ENCODE measurements around the gene ZC3H7B. TPM values are rescaled to one million over a fixed set of nuclear protein-coding genes. Genes with fewer than 3 reads are reported as not detected.

Gene ZC3H7B
- polyA plus RNA-seq, 1 experiment: 59.4 TPM

DNA sequence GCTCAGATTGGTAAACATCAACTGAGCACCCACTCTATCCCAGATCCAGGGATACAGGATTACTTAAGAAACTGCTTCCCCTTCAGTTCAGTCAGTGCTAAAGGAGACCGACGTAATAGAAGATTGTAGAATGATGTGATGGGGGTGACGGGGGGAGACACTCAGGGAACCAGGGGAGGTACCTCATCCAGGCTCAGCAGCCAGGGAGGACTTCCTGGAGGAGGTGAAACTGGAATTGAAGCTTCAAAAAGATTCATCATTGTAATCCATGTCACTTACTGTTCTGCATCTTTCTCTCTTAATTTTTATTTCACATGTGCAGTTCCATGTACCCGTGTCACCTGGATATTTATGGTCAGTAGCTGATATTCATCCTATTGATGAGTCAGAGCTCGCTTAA is 61.3 kb downstream of the ZC3H7B start:
- no peak for DNase-seq (ENCODE audit: low read depth)
- H3K36me3 ChIP-seq (ENCODE audit: control insufficient read depth, insufficient read depth, low read length): peaks cover 11% of the 10 kb centered on the region
- ChIA-PET POLR2A (no interaction called here), CTCF (no interaction called here)
- no peak for TF ChIP-seq CTCF (IDR thresholded peaks at IDR 0.05; ENCODE audit: insufficient read depth, low read depth, low read length)
- no peaks in the 10 kb centered on the region for H3K27me3 ChIP-seq (ENCODE audit: control insufficient read depth, insufficient read depth, low read length)
- no peak overlapping the region for H3K4me3 ChIP-seq (ENCODE audit: low read depth, low read length)

- POLR2A ChIA-PET: no interaction called here
- CTCF ChIA-PET: no interaction called here
- H3K4me3 ChIP-seq (ENCODE audit: low read depth, low read length): no peak overlapping the region
- no peak for TF ChIP-seq CTCF (IDR thresholded peaks at IDR 0.05; ENCODE audit: insufficient read depth, low read depth, low read length)
- no peak for DNase-seq (ENCODE audit: low read depth)
- no peaks in the 10 kb centered on the region for H3K36me3 ChIP-seq (ENCODE audit: control insufficient read depth, insufficient read depth, low read length)
- no peaks in the 10 kb centered on the region for H3K27me3 ChIP-seq (ENCODE audit: control insufficient read depth, insufficient read depth, low read length)
Observed at GRCh38 chr22:41364233-41364632, 62.9 kb downstream of the ZC3H7B start.

DNA sequence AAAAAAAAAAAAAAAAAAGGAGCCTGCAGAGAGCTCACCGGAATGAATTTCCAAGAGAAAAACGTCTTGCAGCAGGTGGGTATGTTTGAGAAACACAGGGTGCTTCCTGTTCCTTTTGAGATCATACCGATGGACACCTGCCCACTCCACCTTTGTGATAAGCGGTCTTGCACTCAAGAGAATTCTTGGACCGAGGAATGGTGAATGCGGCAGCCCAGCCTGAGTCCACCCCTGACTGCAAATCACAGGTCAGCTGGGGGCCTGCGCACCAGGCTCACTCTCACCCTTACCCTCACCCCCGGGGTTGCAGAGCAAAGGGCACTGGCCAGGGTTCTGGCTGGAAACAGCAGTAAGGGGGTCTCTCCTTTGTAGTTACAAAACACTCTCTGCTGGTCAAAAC is 63.6 kb downstream of the ZC3H7B start:
- CTCF ChIA-PET: no interaction called here
- TF ChIP-seq CTCF (IDR thresholded peaks at IDR 0.05; ENCODE audit: insufficient read depth, low read depth, low read length): no peak
- no peak for DNase-seq (ENCODE audit: low read depth)
- H3K36me3 ChIP-seq (ENCODE audit: control insufficient read depth, insufficient read depth, low read length): no peaks in the 10 kb centered on the region
- POLR2A ChIA-PET: no interaction called here
- no peak overlapping the region for H3K4me3 ChIP-seq (ENCODE audit: low read depth, low read length)
- H3K27me3 ChIP-seq (ENCODE audit: control insufficient read depth, insufficient read depth, low read length): no peaks in the 10 kb centered on the region

GRCh38 chr22:41365425-41365824 is 64.1 kb downstream of the ZC3H7B start:
- CTCF ChIA-PET: interaction anchor here (0.6 kb wide), 1 partner anchor 170 kb away, joined by 3 read pairs; no protein-coding TSS in a partner anchor
- Histone ChIP-seq H3K36me3 (ENCODE audit: control insufficient read depth, insufficient read depth, low read length) (no peaks in the 10 kb centered on the region), H3K4me3 (ENCODE audit: low read depth, low read length) (no peak overlapping the region), H3K27me3 (ENCODE audit: control insufficient read depth, insufficient read depth, low read length) (no peaks in the 10 kb centered on the region)
- DNase-seq (ENCODE audit: low read depth): no peak
- POLR2A ChIA-PET: no interaction called here
- no peak for TF ChIP-seq CTCF (IDR thresholded peaks at IDR 0.05; ENCODE audit: insufficient read depth, low read depth, low read length)

- Histone ChIP-seq H3K4me3 (ENCODE audit: low read depth, low read length) (no peak overlapping the region), H3K27me3 (ENCODE audit: control insufficient read depth, insufficient read depth, low read length) (no peaks in the 10 kb centered on the region), H3K36me3 (ENCODE audit: control insufficient read depth, insufficient read depth, low read length) (no peaks in the 10 kb centered on the region)
- ChIA-PET CTCF (interaction anchor here (1.0 to 1.7 kb wide), 2 partner anchors 9 to 12 kb away, joined by 4 read pairs; no protein-coding TSS in a partner anchor), POLR2A (interaction anchor here (0.6 kb wide), 1 partner anchor 15 kb away, joined by 3 read pairs; the partner anchor contains the start of gene TEF)
- no peak for DNase-seq (ENCODE audit: low read depth)
- TF ChIP-seq CTCF (IDR thresholded peaks at IDR 0.05; ENCODE audit: insufficient read depth, low read depth, low read length): no peak
Observed at GRCh38 chr22:41366323-41367029, 65.2 kb downstream of the ZC3H7B start.
